PC-3 (cell line): ENCODE data around the gene PKNOX1.

Experiments used
- CTCF ChIP-seq: fragments of 300-600 bp; sonication (generic); conservative IDR thresholded peaks from 2 replicates; pipeline ENCODE4 v1.5.1; 2017; ENCODE audit warnings: antibody characterized with exemption, low read depth, mild to moderate bottlenecking, low read length
- EZH2 ChIP-seq: fragments of 300-600 bp; sonication (generic); IDR thresholded peaks from one replicate; pipeline ENCODE4 v1.6.1; 2017; ENCODE audit warnings: antibody characterized with exemption, mild to moderate bottlenecking, low read length; ENCODE audit not compliant: unreplicated experiment
- EZH2phosphoT487 ChIP-seq: fragments of 300-600 bp; sonication (generic); IDR thresholded peaks from 2 replicates; pipeline ENCODE4 v1.6.1; 2018; ENCODE audit warnings: mild to moderate bottlenecking, antibody characterized with exemption, low read length, borderline replicate concordance

- TF ChIP-seq CTCF, result no peak
- TF ChIP-seq EZH2, result no peak
- TF ChIP-seq EZH2phosphoT487, result no peak
Observed at GRCh38 chr21:42971897-42972275, 2.5 kb upstream of the PKNOX1 start.
